Bronchial smooth muscle cell (primary cell): ENCODE data around the gene IL27RA. TPM values are rescaled to one million over a fixed set of nuclear protein-coding genes. Genes with fewer than 3 reads are reported as not detected.

Experiments used
- total RNA-seq: library from RNA; depleted of rRNA; stranded (reverse); fragments of >200 nt; gene quantifications from 2 replicates; pipeline ENCODE4 v1.2.1, GENCODE V29; 2014

The IL27RA gene
- total RNA-seq = 0.26 and 1.6 TPM in 2 replicates

DNA sequence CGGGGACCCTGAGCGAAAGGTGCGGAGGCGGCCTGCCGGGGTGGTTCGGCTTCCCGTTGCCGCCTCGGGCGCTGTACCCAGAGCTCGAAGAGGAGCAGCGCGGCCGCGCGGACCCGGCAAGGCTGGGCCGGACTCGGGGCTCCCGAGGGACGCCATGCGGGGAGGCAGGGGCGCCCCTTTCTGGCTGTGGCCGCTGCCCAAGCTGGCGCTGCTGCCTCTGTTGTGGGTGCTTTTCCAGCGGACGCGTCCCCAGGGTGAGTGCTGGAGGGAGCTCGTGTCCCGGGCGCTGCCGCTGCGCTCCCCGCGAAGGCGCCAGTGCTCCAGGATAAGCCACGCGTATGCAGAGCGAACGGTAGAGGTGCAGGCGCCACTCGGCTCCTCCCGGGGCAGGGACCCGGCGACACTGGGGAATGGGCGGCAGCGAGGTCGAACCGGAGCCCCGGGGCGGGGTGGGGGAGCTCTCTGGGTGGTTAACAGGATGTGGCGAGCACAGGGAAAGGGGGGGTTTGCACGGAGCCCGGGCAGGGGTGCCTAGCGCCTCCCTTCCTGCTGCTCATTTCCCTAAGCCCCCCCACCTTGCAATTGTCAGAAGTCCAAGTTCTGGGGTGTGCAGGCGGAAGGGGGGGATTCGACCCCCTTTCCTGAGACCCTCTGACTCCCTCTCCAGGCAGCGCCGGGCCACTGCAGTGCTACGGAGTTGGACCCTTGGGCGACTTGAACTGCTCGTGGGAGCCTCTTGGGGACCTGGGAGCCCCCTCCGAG, at the start of gene IL27RA:
IL27RA (plus strand) TSS at position 44 of the 762 bp plus-strand sequence; CDS start at position 155, 111 bp downstream.

DNA sequence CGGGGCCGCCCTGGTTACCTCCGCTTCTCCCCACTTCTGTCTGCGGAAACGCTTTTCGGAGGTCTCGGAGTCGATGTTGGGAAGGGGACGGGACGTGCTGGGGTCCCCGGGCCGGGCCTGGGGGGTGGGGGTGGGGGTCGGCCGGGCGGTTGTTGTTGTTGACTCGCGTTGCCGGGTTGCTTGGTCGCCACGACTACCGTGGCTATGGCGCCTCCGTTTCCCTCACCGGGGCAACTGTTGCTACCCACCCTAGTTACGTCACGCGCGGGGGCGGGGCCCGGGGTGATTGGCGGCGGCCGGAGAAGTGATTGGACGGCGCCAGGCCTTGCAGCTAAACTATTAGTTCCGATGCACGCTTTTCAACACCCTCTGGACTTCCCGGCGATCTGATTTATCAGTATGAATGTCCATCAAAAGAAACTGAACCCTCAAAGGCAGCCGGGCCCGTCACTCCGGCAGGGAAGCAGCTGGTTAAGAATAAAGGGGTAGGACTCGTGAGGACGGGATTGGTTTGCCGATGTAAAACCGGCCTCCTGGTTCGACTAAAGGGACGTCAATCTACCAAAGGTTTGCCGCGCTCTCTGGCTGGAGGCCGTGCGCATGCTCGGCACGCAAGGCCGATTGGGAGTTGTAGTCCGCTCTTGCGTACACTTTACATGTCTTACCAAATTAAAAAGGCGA, 25.3 kb upstream of the IL27RA start, which contains the start of gene RFX1:
RFX1 (minus strand) TSS at position 236 of the 681 bp plus-strand sequence. CDS start 12,477 bp downstream, outside the sequence.

DNA sequence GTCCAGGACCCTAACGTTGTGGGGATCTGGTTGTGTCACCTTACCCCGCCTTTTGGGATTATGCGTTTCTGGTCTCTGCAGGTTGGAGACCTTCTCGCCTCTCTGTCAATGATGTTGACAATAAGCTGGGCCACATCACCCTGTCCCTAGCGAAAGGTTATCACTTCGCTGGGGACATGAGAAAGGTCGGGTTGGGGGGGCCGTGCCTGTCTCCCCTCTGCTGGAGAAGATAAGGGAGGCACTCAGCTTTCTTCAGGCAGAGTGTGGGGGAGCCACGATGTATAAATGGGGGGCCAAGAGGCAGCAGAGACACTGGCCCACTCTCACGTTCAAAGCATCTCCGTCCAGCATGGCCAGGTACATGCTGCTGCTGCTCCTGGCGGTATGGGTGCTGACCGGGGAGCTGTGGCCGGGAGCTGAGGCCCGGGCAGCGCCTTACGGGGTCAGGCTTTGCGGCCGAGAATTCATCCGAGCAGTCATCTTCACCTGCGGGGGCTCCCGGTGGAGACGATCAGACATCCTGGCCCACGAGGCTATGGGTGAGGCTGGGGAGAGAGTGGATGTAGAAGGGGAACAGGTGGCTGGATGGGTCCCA, 3.6 kb upstream of the IL27RA start, which contains the start of gene RLN3:
RLN3 (plus strand) TSS at position 293 of the 595 bp plus-strand sequence; CDS start at position 350, 57 bp downstream.

DNA sequence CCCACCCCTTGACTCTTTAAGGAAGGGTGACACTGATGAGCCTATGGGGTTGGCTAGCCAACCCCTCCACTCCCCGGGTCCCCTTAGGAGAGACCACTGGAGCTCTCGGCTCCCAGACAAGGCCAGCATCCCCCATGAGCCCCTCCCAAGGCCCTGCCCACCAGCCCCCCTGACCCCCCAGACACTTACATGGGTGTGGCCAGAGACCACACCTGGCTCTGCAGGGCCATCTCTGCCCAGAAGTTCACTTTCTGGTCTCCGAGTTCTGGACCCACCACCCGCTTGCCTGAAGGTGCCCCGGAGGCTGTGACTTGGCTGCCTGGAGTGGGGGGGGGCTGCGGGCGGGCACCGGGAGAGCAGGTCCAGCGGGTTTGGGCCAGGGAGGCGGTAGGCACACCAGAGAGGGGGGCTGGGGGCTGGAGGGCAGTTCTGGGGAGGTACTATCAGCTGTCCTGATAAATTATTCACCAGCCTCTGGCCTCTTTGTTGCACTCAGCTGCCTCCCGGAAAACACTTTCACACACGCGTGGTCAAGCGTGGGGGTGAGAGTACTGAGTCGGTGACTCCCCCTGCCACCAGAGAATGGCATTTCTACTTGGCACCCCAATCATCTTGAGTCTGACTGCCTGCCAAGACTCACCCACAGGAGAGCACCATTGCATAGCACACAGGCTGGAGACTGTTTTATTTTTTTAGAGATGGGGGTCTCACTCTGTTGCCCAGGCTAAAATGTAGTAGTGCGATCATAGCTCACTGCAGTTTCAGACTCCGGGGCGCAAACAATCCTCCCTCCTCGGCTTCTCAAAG, 30.4 kb downstream of the IL27RA start, which contains the start of gene PALM3:
PALM3 (minus strand) TSS at position 326 of the 807 bp plus-strand sequence; CDS start at position 230, 96 bp downstream.

DNA sequence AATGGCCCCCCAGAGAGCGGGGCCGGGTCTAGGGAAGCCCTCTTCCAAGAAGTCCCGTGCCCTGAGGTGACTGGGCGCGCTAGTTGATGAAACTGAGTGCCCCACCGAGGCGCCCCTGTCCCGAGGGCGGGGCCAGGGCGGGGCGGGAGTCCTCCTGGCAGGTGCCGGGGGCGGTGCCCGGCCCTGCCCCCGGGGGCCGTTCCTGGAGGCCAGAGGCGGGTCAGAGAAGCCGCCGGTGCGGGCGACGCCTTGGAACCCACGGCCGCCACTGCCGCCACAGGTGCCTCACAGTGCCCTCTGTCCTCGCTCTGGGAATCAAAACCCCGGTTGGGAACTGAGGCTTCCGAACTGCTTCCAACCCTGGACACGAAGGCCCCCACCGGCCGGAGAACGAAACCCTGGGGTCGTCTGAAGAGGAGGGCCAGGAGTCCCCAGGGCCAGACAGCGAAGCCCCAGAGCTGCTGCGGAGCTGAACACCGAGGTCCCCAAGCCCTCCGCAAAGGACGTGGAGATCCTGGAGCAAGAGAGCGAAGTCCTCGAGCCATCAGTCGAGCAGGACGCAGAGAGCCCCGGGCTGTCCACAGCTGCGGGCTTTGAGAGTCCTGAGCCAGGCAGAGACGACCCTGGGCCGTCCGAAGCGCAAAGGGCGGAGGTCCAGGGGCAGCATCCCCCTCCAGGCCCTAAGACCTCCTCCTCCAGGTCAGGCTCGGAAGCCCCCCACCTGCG, 41.1 kb downstream of the IL27RA start, which contains the start of gene MISP3:
MISP3 (plus strand) TSS at position 252 of the 726 bp plus-strand sequence. CDS start 524 bp downstream, outside the sequence.

DNA sequence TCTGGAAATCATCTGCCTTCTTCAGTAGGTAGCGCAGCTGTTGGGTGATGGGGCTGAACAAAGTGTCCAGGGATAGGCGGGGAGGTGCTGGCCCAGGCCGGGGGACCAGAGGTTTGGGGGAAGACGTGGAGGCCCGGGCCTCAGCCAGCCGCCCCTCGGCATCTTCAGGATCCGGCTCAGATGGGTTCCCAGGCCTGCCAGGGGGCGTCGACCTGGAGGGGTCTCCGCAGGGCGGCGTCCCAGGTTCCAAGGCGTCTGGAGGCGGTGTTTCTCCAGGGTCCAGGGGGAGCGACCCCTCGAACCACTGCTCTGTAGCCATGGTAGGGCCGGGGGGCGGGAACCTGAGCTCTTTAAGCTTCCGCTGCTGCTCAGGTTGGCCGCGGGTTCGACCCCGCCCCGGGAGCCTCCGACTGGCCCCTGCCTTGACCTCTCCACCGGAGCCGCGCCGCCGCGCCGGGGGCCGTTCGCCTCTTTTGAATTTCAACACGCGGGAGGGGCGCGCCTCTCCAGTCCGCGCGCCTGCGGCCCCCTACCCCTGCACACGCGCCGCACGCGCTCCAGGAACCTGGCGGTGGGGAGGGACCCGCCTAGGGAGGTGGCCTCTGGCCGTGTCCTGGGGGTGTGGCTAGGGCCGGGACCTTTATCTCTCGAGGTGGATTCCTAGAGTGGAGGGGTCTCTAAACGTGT, 53.9 kb downstream of the IL27RA start, which contains the start of gene C19orf67:
C19orf67 (minus strand) TSS at position 475 of the 687 bp plus-strand sequence; CDS start at position 319, 156 bp downstream.

DNA sequence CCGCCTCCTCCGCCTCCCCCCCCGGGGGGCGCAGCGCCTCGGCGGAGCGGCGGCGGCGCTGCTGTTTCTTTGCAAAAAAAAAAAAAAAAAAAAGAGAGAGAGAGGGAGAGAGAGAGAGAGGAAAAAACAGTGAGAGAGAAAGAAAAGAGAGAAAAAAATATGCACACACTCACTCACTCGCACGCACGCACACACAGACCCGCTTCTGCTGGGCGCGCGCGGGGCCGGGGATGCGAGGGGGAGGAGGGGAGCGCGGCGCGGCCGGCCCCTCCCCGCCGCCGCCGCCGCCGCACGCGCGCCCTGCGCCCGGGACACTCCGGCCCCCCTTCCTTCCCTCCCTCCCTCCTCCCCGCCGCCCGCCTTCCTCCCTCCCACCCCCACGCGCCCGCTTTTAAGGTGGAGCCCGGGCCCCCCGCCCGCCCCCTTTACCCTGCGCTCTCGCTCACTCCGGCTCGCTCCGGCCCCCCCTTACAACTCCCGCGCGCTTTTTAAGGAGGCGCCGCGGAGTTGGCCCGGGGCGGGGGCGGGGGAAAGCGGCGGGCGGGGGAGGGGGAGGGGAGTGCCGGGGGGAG, 59.0 kb downstream of the IL27RA start, which contains the start of gene SAMD1:
SAMD1 (minus strand) TSS at position 243 of the 572 bp plus-strand sequence.

Other genes starting within 250 kb of the IL27RA start
- gene ZSWIM4, start 236.3 kb upstream of the IL27RA start, total RNA-seq = 1.5 and 2.2 TPM in 2 replicates
- gene NANOS3, start 154.6 kb upstream of the IL27RA start, total RNA-seq = 0.43 TPM in 1 of 2 replicates, not detected in the other
- 0.32 TPM in 1 of 2 replicates, not detected in the other for gene BRME1, start 125.6 kb upstream of the IL27RA start, total RNA-seq
- gene CC2D1A, start 125.6 kb upstream of the IL27RA start, total RNA-seq = 4.7 and 6.6 TPM in 2 replicates
- gene PODNL1, start 93.3 kb upstream of the IL27RA start, total RNA-seq = 1.0 and 1.3 TPM in 2 replicates
- gene DCAF15, start 79.3 kb upstream of the IL27RA start, total RNA-seq = 4.6 and 7.6 TPM in 2 replicates
- 1.6 and 2.6 TPM in 2 replicates for gene RFX1, start 25.4 kb upstream of the IL27RA start, total RNA-seq
- not detected in 2 replicates for gene RLN3, start 3.6 kb upstream of the IL27RA start, total RNA-seq
- gene PALM3, start 30.3 kb downstream of the IL27RA start, total RNA-seq = 0.16 and 0.17 TPM in 2 replicates
- 0.34 and 0.63 TPM in 2 replicates for gene MISP3, start 41.0 kb downstream of the IL27RA start, total RNA-seq
- not detected in 2 replicates for gene C19orf67, start 54.0 kb downstream of the IL27RA start, total RNA-seq
- gene SAMD1, start 59.0 kb downstream of the IL27RA start, total RNA-seq = 12.4 and 13.9 TPM in 2 replicates
- 33.1 and 42.7 TPM in 2 replicates for gene PRKACA, start 86.0 kb downstream of the IL27RA start, total RNA-seq
- 0.43 and 0.95 TPM in 2 replicates for gene ASF1B, start 104.8 kb downstream of the IL27RA start, total RNA-seq
- gene ADGRL1, start 174.4 kb downstream of the IL27RA start, total RNA-seq = 2.0 and 3.8 TPM in 2 replicates